HFF-Myc (cell line): ENCODE measurements around the gene IGF1R.

Experiments used
- DNase-seq: peaks from one replicate; pipeline ENCODE4 v3.0.0-alpha.2; 2011; ENCODE audit warnings: low read depth; ENCODE audit errors: extremely low read depth
- H3K4me3 ChIP-seq: replicated peaks from 2 replicates; pipeline ENCODE4 v1.5.1; 2011; ENCODE audit warnings: low read depth, mild to moderate bottlenecking, control low read depth, low read length
- CTCF ChIP-seq: IDR thresholded peaks from 2 replicates; pipeline ENCODE4 v1.5.1; 2012; ENCODE audit warnings: mild to moderate bottlenecking, low read depth, low read length, control low read depth; ENCODE audit errors: missing control alignments

Gene IGF1R

GRCh38 chr15:98740295-98740694 lies 92.0 kb downstream of the IGF1R start:
- no peak overlapping the region for H3K4me3 ChIP-seq
- TF ChIP-seq CTCF, result no peak
- no peak for DNase-seq

DNA sequence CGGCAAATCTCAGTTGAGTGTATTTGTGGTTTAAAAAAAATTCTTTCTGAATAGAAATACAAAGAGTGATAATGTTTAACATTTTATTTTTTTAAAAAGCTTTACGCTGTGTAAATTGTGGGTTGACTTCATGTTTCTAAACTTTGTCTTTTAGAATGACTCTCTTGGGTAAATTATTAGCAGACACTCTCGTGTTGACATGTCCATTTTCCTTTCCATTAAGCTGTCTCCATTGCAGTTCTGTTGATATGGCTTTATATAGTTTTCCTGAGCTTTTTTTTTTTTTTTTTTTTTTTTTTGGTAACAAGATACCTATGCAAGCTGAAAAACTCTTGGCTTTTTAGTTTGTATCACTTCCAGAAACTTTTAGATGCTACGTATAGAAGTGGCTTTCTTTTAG lies 92.6 kb downstream of the IGF1R start:
- no peak for TF ChIP-seq CTCF
- no peak overlapping the region for H3K4me3 ChIP-seq
- DNase-seq, result no peak

DNA sequence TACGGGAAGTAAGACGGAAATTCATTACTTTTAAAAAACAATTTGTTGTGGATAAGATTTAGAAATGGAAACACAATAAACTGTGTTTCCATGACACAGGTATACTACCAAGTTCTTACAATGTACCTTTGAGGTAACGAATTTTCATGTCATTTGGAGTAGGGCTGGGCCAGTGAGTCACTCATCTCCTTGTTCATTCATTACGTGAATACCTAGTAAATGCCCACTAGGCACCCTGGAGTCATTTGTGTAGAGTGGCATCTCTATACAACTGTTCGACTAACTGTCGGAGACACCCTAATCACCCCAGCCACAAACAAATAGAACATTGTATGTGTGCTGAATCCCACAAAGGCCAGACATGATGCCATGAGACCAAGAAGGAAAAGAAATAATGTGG lies 94.8 kb downstream of the IGF1R start:
- no peak for TF ChIP-seq CTCF
- DNase-seq, result no peak

GRCh38 chr15:98744506-98744905 lies 96.2 kb downstream of the IGF1R start:
- no peak for TF ChIP-seq CTCF
- H3K4me3 ChIP-seq, result no peak overlapping the region
- DNase-seq, result no peak

More for the DNA sequence above, 94.8 kb downstream of the IGF1R start:
- H3K4me3 ChIP-seq, result no peak overlapping the region

DNA sequence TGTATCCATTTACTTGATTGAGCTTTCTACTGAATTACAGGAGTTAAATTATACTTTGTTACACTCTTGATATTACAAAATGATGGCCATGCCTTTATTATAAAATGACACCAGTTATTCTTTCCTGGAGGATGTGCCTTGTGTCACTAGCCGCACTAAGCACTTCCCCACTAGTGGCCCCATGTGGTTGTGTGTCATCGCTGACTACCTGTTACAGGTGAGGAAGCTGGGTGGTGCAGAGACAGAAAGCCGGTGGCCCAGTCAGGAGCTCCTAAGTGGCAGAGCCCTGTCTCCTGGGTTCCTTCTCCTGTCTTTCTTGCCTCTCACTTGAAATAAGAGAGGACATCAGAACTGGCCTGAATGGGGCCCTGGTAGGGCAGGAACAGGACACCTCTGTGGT lies 96.8 kb downstream of the IGF1R start:
- H3K4me3 ChIP-seq, result no peak overlapping the region
- no peak for DNase-seq
- no peak for TF ChIP-seq CTCF

DNA sequence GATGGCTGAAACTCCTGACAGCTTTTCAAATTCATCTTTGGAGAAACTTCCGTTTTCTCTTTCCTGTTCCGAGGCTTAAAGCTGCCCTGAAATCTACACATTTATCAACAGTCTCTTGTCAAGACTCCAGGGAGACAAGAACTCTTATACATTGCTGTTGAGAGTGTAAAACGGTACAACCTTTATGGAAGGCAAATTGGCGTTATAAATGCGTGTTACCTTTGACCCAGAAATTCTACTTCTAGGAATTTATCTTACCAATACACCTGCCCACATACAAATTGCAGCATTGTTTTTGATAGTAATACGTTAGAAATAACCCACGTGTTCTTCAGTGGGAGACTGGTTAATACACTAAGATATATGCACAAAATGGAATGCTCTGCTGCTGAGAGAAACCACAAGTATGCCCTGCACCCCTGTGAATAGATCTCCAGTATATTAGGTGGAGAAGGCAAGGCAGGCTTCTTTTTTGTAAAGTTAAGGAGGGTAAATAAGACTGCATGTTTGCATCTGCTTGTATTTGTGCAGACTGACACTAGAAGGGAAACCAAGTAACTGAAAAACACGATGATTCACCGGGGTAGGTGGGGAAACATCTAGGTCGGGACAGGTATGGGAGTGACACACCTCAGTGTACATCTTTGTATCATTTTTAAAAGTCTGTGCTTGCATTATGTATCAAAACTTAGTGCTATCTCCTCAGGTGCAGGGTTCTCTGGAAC lies 97.5 kb downstream of the IGF1R start:
- no peak overlapping the region for H3K4me3 ChIP-seq
- no peak for TF ChIP-seq CTCF
- no peak for DNase-seq

GRCh38 chr15:98746375-98747155 lies 98.2 kb downstream of the IGF1R start:
- DNase-seq, result no peak
- TF ChIP-seq CTCF, result no peak
- H3K4me3 ChIP-seq, result no peak overlapping the region
